HG03103 (cell line): Measurements from ENCODE around the gene BAHCC1.

Source experiments
- ATAC-seq: cut with Tn5 transposase; IDR thresholded peaks from one replicate; pipeline ENCODE4 v1.9.1; 2021; ENCODE audit warnings: low read depth; ENCODE audit not compliant: unreplicated experiment

Gene BAHCC1

DNA sequence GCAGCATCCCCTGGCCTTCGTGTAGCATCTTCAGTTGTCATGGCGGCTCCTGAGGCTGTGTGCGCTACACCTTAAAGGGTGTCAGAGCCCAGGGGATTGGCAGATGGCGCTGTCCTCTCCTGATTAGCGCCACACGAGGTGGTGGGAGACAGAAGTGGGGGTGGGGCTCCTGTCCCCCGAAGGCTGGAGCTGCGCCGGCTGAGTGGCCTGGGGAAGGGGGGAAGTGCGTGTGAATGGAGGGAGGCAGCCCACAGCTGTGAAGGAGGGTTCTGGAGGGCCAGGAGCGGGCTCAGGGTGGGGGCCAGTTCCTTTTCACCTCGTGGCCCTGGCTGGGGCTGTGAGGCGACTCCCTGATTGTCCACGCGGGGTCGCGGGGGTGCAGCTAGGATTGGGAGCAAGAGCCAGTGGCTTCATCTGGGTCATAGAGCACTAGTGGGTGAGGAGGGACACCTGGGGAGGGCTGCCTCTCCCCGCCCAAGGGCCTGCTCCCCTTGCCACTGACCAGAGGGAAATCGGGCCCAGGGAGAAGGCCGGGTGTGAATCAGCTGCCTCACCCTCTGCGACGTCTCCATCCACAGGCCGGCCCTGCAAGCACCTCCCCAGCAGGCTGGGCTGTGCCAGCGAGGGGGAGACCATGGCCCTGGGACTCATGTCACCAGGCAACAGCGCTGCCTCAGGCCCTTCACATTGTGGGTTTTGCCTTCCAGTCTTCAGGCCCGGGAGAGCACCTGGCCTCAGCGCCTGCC lies 14.1 kb downstream of the BAHCC1 start:
- no peak for ATAC-seq

DNA sequence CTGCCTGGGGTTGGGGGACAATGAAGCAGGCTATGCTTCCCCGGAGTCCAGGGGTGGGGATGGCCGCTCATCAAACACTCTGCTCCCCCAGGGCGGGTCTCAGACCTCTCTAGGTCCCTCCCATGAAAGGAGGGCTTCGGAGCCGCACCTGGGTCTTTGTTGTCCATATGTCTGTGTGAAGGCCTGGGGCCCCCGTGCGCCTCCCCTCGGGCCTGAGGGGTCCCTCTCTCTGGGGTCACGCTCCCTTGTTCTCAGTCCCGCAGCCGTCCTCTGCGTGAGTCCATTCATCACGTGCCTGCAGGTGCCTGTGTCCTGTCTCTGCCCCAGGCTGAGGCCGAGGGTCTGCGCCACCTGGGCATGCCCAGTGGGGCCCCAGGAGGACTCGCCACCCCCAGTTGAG lies 15.6 kb downstream of the BAHCC1 start:
- no peak for ATAC-seq

DNA sequence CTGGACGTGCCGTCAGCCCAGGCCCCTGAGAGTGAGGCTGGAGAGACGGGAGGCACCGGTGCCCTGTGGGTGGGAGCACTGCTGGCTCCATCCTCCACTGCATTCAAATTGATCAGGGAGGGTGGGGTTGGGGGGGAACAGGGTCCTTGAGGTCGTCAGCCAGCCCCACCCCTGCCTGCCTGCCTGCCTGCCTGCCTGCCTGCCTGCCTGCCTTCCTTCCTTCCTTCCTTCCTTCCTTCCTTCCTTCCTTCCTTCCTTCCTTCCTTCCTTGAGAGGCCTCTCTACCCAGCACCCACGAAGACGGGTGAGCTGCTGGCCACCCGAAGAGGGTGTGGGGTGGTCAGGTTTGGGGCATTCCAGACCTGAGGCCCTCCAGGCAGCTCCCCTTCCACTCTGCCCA lies 16.0 kb downstream of the BAHCC1 start:
- ATAC-seq, result no peak

DNA sequence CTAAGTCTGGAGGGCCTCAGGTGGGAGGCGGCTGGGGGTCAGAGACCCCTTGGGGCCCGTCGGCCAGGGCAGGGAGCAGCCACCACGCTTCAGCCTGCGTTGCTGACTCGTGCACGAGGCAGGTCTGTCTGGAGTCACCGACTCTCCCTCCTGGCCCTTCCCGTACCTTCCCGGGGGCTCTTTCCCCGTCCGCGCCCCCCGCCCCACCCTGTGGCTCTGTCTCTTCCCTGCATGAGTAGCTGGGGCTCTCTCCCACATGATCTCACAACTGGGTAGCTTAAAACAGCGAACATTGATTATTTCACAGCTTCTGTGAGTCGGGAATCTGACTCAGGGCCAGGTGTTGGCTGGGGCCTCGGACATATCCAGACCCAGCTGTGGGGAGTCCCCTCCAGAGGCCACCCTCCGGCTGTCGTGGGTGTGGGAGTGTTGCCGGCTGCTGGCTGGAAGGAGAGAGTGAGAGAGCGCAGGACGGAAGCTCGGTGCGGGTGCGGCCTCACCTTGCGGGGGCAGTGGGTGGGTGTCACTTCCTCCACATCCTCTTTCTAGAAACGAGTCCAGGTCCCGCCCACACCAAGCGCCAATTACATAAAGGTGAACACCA lies 17.3 kb downstream of the BAHCC1 start:
- ATAC-seq, result no peak

DNA sequence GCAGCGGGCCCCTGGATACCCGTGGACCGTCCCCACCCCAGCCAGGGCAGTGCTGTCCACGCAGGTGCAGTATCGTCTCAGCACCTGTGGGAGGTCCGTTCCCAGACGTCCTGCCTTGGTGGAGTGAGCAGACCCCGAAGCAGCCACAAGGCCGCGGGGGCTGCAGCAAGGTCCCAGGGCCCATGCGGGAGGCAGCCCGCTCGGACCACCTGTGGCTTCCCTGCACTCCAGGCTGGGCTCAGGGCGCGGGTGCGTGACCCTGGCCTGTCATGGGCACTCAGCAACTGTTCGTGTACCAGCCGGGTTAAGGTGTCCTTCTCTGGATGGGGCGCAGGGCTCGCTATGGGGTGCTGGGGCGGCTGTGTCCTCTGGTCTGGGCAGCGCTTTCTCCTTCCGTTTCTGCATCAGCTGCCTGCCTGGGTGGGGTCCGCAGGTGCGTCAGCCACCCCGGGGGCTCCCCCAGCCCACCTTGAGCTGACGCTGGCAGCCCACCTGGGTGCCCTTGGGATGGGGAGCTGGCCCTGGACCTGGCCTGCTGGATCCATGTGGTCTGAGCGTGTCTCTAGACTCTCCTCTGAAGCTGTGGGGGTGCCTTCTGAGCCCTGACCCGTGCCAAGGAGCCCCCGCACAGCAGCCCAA lies 18.4 kb downstream of the BAHCC1 start:
- no peak for ATAC-seq

DNA sequence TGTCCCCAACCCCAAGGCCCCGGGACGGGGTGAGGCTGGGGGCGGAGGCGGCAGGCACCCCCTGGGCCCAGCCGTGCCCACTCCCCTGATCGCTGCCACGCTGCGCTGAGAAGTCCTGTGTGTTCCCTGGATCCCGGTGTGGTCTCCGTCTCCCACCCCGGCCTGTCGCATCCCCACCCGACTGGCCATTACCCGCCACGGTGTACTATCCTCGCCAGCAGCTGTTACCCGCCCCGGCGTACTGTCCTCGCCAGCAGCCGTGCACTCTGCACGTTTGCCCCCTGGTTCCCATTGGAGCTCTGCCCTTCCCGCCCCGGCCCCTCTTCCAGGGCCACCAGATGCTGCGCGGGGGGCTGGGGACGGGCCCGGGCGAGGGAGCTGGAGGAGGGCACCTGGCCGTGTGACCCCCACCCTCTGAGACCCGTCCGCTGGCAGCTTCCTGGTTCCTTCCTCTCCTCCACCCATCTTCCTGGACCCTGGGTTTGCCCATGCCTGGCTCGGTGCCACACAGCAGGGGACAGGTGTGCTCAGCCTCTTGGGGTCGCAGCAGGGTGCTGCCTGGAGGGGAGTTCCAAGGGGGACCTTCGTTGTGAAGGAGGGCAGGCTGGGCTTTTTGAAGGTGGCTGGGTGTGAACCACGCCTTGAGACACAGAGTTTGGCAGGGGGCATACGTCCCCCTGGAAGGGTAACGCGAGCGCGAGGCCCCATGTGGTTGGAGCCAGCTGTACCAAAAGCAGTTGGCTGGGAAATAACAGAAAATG lies 19.7 kb downstream of the BAHCC1 start:
- ATAC-seq, result no peak

DNA sequence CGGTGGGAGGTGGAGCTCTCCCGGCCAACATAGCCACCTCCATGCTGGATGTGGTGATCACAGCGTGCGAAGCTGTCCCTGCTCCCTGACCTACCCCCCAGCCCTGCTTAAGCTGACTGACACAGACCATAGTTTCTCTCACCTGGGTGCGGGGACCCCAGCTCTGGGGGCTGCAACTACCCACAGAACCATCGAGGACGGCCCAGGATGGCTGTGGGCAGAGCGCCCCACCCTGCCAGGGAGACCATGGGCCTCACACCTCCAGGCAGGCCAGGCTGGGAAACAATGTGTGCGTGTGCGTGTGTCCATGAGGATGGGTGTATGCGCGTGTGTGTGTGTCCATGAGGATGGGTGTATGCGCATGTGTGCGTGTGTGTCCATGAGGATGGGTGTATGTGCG lies 20.4 kb downstream of the BAHCC1 start:
- no peak for ATAC-seq

DNA sequence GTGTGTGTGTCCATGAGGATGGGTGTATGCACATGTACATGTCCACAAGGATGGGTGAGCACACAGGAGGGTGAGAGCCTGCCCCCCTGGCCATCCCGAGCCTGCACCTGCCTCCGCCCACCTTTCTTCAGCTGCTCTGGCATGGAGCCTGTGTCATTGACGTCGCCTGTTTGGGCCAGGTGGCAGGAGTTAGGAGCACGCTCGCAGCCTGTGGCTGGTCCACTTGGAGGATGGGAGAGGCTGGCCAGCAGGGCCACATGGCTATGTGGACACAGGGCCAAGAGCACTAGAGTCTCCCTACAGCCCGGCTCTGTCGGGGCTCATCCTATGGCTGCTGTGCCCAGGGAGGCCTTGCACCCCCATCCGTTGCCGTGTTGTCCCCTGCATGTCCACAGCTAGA lies 21.4 kb downstream of the BAHCC1 start:
- no peak for ATAC-seq

DNA sequence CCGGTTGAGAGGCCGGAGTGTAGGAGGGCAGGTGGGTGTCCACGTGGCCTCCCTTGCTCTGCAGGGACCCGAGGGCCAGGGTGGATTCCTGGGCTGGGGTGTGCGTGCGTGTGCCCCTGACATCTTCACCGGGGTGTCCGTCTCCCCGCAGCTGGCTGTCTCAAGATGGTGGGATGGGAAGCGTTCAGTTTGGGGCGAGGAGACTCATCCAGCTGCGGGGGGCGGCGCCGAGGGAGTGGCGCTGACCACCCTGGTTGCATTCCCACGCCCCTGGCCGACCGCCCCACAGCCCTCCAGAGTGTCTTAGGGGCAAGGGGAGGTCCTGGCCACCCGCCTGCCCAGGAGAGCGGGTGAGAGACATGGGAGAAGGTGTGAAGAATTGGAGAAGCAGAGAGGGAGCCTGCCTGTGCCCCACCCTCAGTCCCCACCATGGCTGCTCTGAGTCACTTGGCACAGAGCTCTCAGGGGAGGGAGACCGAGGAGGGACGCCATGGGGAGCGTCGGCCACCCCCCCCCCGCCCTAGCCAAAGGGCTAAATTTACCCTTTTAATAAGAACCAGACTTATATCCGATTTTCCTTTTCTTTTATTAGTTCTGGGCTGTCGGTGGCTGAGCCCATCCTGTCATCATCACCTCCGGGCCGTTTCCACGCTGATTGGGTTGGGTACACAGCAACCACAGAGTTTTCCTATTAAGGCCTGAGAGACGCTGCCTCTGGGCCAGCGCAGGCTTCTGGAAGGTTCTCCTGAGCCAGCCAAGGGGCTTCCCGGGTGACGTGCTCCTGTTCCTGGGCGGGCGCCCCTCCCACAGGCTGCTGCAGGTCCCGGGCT lies 22.0 kb downstream of the BAHCC1 start:
- no peak for ATAC-seq

DNA sequence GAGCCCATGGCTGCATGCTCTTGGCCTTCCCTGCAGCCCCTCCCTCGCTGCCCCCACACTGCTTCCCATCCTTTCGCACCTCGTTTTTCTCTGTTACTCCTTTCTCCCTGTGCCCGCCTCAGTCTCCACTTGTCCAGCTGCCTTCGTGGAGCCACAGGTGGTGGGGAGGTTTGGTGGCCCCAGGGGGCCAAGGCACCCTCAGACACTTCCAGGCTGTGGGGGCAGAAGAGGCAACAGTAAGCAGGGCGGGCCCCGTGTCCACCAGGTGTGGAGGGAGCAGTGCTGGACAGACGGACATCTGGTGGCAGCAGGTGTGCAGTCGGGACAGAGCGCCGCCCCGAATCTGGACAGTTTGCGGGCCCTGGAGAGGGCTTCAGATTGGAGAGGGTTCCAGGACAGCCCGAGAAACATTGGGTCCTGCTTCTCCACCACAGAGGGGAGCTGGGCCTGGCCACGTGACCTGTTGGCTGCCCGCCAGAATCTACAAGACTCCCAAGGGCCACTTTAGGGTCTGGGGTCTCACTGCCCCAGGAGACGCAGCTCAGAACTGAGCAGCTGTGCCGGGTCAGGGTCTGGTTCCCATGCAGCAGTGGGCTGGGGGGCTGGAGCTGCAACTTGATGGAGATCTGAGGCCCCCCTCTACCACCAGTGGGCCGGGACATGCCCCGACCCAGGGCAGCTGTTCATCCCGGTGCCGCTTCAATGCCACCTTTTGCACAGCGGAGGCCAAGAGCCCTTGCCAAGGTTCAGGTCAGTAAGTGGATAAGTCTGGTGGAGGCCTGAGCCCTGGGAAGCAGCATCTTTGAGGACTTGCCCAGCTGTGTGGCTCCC lies 22.8 kb downstream of the BAHCC1 start:
- no peak for ATAC-seq

DNA sequence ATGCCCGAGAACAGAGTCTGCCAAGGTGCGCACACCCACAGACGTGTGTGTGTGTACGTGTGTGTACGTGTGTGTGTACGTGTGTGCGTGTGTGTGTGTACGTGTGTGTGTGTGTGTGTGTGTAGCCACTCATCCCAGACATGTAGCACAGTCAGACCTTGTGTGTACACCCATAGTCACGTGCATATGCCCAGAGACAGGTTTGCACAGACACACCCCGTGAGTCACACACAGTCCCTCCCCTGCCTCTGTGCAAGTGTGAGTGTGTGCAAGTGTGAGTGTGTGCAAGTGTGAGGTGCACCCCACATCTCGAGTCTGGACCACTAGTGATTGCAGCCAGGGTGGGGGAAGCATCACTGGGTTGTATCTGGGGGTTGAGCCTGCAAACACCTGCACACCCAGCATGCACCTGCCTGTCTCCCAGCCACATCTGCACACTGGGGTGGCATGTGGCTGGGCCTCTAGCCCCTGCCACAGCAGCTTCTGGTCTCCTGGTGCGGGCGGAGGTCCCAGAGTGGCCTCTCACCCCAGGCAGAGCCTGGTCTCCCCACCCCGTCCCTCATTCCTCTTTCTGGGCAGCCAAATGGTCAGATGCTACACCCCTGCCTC lies 23.6 kb downstream of the BAHCC1 start:
- ATAC-seq, result no peak

DNA sequence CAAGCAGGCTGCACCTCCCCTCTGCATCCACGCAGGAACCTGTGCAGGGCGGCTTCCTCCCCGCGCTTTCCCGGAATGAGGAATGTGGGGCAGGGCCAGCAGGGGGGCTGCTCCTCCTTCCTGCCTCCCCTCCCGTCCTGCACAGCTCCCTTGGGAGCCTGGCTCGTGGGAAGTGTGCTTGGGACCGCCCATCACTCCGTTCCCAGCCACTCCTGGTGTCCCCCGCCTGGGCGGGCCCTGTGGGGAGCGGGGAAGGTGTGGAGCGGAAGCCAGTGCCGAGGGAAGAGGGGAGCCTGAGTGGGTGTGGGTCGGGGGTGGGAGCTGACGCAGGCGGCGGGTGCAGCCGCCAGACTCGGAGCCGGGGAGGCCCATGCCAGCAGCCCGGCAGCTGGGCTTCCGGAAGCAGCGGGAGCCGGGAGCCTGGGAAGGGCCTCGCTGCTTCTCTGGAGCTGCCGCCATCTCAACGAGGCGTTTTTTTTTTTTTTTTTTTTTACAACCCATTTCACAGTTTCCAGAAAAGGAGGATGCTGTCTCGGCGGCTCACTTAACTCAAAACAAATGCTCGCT lies 24.1 kb downstream of the BAHCC1 start:
- ATAC-seq, result no peak

DNA sequence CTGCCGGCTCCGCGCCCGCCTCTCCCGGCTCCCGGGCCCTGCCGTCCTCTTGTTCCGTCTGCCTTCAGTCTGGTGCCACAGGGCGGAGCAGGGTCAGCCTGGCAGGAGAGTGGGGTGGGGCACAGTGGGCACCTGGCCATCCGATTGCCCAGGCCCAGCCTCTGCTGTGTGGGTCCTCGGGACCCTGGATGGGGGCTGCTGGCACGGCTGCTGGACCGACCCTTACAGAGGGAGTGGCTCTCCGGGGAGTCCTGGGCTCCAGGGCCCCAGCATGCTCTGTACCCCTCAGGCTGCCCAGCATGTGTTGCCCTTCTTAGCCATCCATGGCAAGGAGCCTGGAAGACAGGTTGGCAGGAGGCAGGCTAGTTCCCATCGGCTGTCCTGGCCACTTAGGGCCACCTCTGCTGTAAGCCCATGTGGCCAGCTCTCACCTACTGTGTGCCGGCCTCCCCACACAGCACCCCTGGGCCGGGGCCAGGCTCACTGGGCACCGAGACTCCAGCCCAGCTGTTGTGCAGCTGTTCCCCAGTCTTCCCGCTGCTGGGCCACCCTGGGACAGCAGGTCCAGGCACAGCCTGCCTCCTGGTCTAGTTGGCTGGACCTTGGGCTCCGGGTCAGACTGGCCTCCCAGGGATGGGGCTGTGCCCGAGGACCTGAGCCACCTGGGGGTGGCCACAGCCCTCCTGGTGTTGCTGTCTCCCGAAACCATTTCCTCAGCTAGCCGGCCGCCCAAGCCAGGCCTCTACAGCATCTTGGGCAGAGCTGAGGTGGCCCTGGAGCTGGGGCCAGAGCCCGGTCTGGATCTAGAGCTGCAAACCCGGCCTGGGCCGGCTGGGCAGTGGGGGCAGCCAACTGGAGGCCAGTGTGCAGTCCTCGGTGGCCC lies 24.9 kb downstream of the BAHCC1 start:
- no peak for ATAC-seq

DNA sequence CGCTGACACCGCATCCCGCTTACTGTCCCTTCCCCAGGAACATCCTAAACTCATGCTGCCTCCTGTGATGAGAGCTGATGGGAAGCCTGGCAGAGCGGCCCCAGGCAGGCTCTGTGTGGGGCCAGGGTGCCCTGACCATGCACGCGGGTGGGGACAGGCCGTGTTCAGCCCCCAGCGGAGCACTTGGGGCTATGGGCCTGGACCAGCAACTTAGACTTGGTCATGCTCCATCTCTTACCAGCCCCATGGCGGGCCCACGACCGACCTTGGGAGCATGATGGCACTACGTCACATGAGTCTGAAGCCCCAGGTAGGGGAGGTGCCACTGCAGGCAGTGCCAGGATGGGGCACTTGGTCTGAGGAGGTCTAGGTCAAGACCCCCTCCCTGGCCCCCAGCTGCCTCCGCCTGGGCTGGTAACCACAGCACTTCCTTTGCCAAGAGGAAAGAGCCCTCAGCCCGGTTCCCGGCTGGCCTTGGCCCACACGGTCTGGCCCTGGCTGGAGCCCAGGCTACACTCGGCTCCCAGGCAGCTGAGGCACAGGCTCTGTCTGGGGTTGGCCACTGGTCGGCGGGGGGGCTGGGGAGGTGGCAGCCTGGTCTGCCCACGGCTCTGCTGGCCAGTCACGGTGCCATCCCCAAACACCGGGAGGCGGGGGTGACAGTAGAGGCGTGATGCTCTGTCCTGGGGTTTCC lies 25.7 kb downstream of the BAHCC1 start:
- ATAC-seq, result no peak

DNA sequence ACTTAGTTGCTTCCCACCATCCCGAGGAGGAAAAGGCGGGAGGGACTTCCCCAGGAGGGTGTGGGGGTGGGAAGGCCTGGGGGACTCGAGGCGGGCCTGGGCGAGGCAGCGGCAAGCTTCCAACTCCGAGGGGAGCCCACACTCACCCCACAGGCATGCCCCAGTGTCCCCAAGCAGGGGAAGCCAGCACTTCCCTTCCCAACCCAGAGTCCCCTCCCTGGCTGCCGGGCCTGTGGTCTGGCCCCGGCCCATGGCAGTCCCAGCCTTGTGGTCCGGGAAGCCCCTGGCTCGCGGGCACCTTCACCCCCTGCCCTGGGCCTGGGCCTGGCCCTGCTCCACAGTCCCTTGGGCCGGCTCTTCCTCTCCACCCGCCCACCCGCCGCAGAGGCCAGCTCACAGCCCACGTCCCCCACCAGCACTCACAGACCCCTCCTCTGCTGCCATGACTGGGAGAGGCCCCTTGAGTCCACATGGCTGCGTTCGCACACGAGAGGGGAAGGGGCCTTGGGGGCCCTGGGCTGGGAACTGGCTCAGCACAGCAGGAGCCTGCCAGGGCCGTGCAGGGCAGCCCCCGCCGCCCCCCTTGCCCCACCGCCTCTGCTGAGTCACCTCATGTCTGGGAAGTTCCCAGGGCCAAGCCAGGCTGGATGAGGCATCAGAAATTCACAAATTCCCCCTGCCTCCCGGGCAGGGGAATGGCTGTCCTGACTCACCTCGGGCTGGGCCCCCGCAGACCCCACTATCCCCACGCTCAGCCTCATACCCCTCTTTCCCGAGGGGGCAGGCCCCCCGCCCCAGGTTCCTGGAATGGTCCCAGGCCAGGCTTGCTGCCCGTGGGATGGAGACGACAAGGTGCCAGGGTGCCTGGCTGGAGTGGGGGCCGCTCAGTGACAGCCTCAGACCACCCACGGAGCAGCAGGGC lies 27.8 kb downstream of the BAHCC1 start:
- no peak for ATAC-seq

DNA sequence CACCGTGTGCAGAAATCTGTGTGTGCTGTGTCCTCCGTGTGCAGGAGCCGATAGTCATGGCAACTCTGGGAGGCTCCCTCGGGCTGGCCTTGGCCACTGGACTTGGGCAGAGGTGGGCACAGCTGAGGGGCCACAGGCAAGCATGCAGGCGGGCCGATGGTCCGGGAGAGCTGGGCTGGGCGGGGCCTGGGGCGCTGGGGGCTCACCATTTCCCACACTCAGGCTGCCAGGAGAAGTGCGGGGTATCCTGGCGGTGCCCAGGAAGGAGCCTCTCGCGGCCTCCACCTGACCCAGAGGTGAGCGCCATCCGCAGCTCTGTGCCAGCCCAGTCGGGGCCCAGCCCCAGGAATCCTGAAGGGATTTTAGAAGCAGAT lies 28.4 kb downstream of the BAHCC1 start:
- no peak for ATAC-seq
